Hypothalamus (tissue), 51 donors: ENCODE results near the gene CALN1.
"Not testable (repeated sequence)": the region's sequence is repeated elsewhere in the genome, so short reads cannot be mapped to it uniquely, and the experiment has no call there.

Experiments
- DNase-seq, 51 donors: peaks; one replicate each; lab custom pipeline; 2025; lab: John Stamatoyannopoulos, UW

CALN1 gene

GRCh38 chr7:71772779-71773178, 639.4 kb downstream of the CALN1 start:
- no peak for DNase-seq

- DNase-seq, result no peak
Observed at GRCh38 chr7:71770269-71770907, 641.8 kb downstream of the CALN1 start.

GRCh38 chr7:71769326-71769725, 642.8 kb downstream of the CALN1 start:
- DNase-seq, result no peak

GRCh38 chr7:71768450-71768849, 643.7 kb downstream of the CALN1 start:
- no peak for DNase-seq

GRCh38 chr7:71766016-71766415, 646.1 kb downstream of the CALN1 start:
- no peak for DNase-seq

GRCh38 chr7:71761336-71761735, 650.8 kb downstream of the CALN1 start:
- DNase-seq, result no peak

GRCh38 chr7:71754828-71755227, 657.3 kb downstream of the CALN1 start:
- no peak for DNase-seq

GRCh38 chr7:71753956-71754664, 658.0 kb downstream of the CALN1 start:
- DNase-seq, result no peak

- DNase-seq, result no peak
Observed at GRCh38 chr7:71753236-71753635, 658.9 kb downstream of the CALN1 start.

GRCh38 chr7:71752171-71752935, 659.8 kb downstream of the CALN1 start:
- DNase-seq, result peak in 44 of 51 donors; percentile 1 to 75 (median 30)

GRCh38 chr7:71750290-71750689, 661.8 kb downstream of the CALN1 start:
- DNase-seq, result no peak

GRCh38 chr7:71746006-71746405, 666.1 kb downstream of the CALN1 start:
- DNase-seq, result peak in 1 of 51 donors; percentile 1

GRCh38 chr7:71740174-71740560, 672.0 kb downstream of the CALN1 start:
- no peak for DNase-seq

- no peak for DNase-seq
Observed at GRCh38 chr7:71739520-71740173, 672.5 kb downstream of the CALN1 start.

- not testable (repeated sequence) for DNase-seq
Observed at GRCh38 chr7:71737931-71738540, 674.1 kb downstream of the CALN1 start.

GRCh38 chr7:71735961-71736556, 676.1 kb downstream of the CALN1 start:
- DNase-seq, result peak in 44 of 51 donors; percentile 2 to 72 (median 24)

- DNase-seq, result peak; percentile 7 to 90 (median 51)
Observed at GRCh38 chr7:71733107-71733870, 678.8 kb downstream of the CALN1 start.

- DNase-seq, result no peak
Observed at GRCh38 chr7:71731740-71732139, 680.4 kb downstream of the CALN1 start.
